H1 (cell line): ENCODE data around the gene BTK. TPM values are rescaled to one million over a fixed set of nuclear protein-coding genes. Genes with fewer than 3 reads are reported as not detected.

Experiments used
- CTCF ChIA-PET: fragments of 300-600 bp; sonication (Branson Sonifier 250); formaldehyde crosslinking; loops from one replicate; lab custom pipeline; 2021; ENCODE audit not compliant: partially characterized antibody; lab: Charles Lee
- POLR2A ChIA-PET: fragments of 300-600 bp; sonication (Branson Sonifier 250); formaldehyde crosslinking; loops from one replicate; lab custom pipeline; 2021; ENCODE audit warnings: inconsistent platforms; ENCODE audit not compliant: partially characterized antibody; lab: Charles Lee
- DNase-seq, 2 experiments: peaks; one replicate each; pipeline versions ENCODE4 v3.0.0 to v3.0.0-alpha.2; 2010 to 2022; ENCODE audit warnings: low spot score in 2 of 2, low read depth in 1 of 2, mixed read lengths in 1 of 2
- FAIRE-seq: peaks from 2 replicates; lab custom pipeline; 2011; peaks lifted over from hg19 to GRCh38; lab: Jason Lieb, UNC
- H2AFZ ChIP-seq: 2 replicates; pipeline ENCODE4 v1.8.1; 2012; ENCODE audit warnings: low read length, inconsistent platforms
- H2AK5ac ChIP-seq: 2 replicates; pipeline ENCODE4 v1.6.1; 2013; ENCODE audit warnings: low read depth, low read length
- H2BK120ac ChIP-seq: replicated peaks from 2 replicates; pipeline ENCODE3; 2013; ENCODE audit warnings: low read depth, low read length, inconsistent platforms
- H2BK12ac ChIP-seq: 2 replicates; pipeline ENCODE4 v1.6.1; 2013; ENCODE audit warnings: low read depth, low read length
- H2BK15ac ChIP-seq: 2 replicates; pipeline ENCODE4 v1.6.1; 2013; ENCODE audit warnings: low read length
- H2BK20ac ChIP-seq: 2 replicates; pipeline ENCODE4 v1.6.1; 2013; ENCODE audit warnings: low read length
- H2BK5ac ChIP-seq: 2 replicates; pipeline ENCODE4 v1.6.1; 2013; ENCODE audit warnings: low read depth, low read length
- H3K14ac ChIP-seq: 2 replicates; pipeline ENCODE4 v1.6.1; 2013; ENCODE audit warnings: inconsistent platforms; ENCODE audit not compliant: insufficient read length
- H3K18ac ChIP-seq: 2 replicates; pipeline ENCODE4 v1.6.1; 2013; ENCODE audit warnings: low read length; ENCODE audit errors: extremely low read depth
- H3K23ac ChIP-seq: 2 replicates; pipeline ENCODE4 v1.6.1; 2013; ENCODE audit warnings: inconsistent platforms; ENCODE audit not compliant: insufficient read length
- H3K23me2 ChIP-seq: 2 replicates; pipeline ENCODE4 v1.6.1; 2013; ENCODE audit warnings: low read depth, low read length
- H3K27ac ChIP-seq: 2 replicates; pipeline ENCODE4 v1.6.1; 2011; ENCODE audit warnings: low read depth, low read length, inconsistent platforms
- H3K27me3 ChIP-seq, 4 experiments: replicated peaks in 1 of 4; 1 replicate in 1 of 4; 2 replicates in 3 of 4; pipeline versions ENCODE4 v1.6.1 to v1.8.1; 2011 to 2013; ENCODE audit warnings: low read length in 3 of 4, mild to moderate bottlenecking in 3 of 4, inconsistent platforms in 2 of 4, mixed read lengths in 2 of 4, moderate library complexity in 1 of 4; ENCODE audit not compliant: control insufficient read depth in 3 of 4, insufficient read depth in 3 of 4; ENCODE audit errors: extremely low read depth in 1 of 4
- H3K36me3 ChIP-seq, 4 experiments: 2 replicates each; pipeline versions ENCODE4 v1.6.1 to v1.8.1; 2011 to 2013; ENCODE audit warnings: mild to moderate bottlenecking in 4 of 4, low read length in 3 of 4, moderate library complexity in 2 of 4, control low read depth in 1 of 4, inconsistent platforms in 1 of 4; ENCODE audit not compliant: insufficient read depth in 4 of 4, control insufficient read depth in 2 of 4
- H3K4ac ChIP-seq: replicated peaks from 2 replicates; pipeline ENCODE3; 2013; ENCODE audit warnings: low read length, low read depth, mixed read lengths, inconsistent platforms; ENCODE audit not compliant: insufficient read length
- H3K4me1 ChIP-seq, 4 experiments: replicated peaks in 1 of 4; 1 replicate in 1 of 4; 2 replicates in 3 of 4; pipeline versions ENCODE4 v1.6.1 to v1.8.1; 2011 to 2013; ENCODE audit warnings: low read length in 3 of 4, inconsistent platforms in 2 of 4, mixed read lengths in 1 of 4; ENCODE audit not compliant: insufficient read depth in 4 of 4, control insufficient read depth in 3 of 4
- H3K4me2 ChIP-seq, 2 experiments: 2 replicates each; pipeline versions ENCODE4 v1.6.1 to v1.8.1; 2011 to 2013; ENCODE audit warnings: low read depth in 2 of 2, low read length in 2 of 2, control low read depth in 1 of 2, inconsistent platforms in 1 of 2, mild to moderate bottlenecking in 1 of 2; ENCODE audit not compliant: insufficient read depth in 1 of 2
- H3K4me3 ChIP-seq, 4 experiments: fragments of 200-600, 300-600 bp in 1 of 4; sonication (generic), shearing (Covaris generic), sonication (Bioruptor Twin) in 1 of 4; 2 replicates each; pipeline versions ENCODE4 v1.5.1 to v1.8.1; 2011 to 2016; ENCODE audit warnings: low read length in 4 of 4, low read depth in 3 of 4, control low read depth in 2 of 4, inconsistent platforms in 2 of 4, mild to moderate bottlenecking in 2 of 4, mixed read lengths in 1 of 4, moderate library complexity in 1 of 4; ENCODE audit not compliant: insufficient read depth in 2 of 4; ENCODE audit errors: extremely low read depth in 1 of 4
- H3K56ac ChIP-seq: replicated peaks from 2 replicates; pipeline ENCODE3; 2013; ENCODE audit warnings: low read depth, mild to moderate bottlenecking, mixed read lengths, low read length, inconsistent platforms; ENCODE audit not compliant: insufficient read length
- H3K79me1 ChIP-seq: 2 replicates; pipeline ENCODE4 v1.6.1; 2013; ENCODE audit warnings: low read depth, low read length, control low read depth
- H3K79me2 ChIP-seq, 2 experiments: 2 replicates each; pipeline versions ENCODE4 v1.6.1 to v1.8.1; 2012 to 2013; ENCODE audit warnings: low read length in 2 of 2, mild to moderate bottlenecking in 2 of 2, inconsistent platforms in 1 of 2; ENCODE audit not compliant: insufficient read depth in 2 of 2, control insufficient read depth in 1 of 2
- H3K9ac ChIP-seq, 4 experiments: replicated peaks in 1 of 4; 1 replicate in 1 of 4; 2 replicates in 3 of 4; pipeline versions ENCODE4 v1.6.1 to v1.8.1; 2011 to 2013; ENCODE audit warnings: low read depth in 3 of 4, low read length in 3 of 4, control low read depth in 2 of 4, mild to moderate bottlenecking in 2 of 4, moderate library complexity in 2 of 4, inconsistent platforms in 1 of 4; ENCODE audit errors: extremely low read depth in 1 of 4
- H3K9me3 ChIP-seq, 2 experiments: 2 replicates each; pipeline versions ENCODE4 v1.6.1 to v1.8.1; 2012 to 2013; ENCODE audit warnings: mild to moderate bottlenecking in 2 of 2, moderate library complexity in 2 of 2, control low read depth in 1 of 2, inconsistent platforms in 1 of 2, low read depth in 1 of 2, low read length in 1 of 2, mixed read lengths in 1 of 2; ENCODE audit not compliant: insufficient read depth in 2 of 2
- H4K20me1 ChIP-seq, 2 experiments: replicated peaks in 1 of 2; 2 replicates each; pipeline versions ENCODE3 to v1.8.1; 2011 to 2013; ENCODE audit warnings: inconsistent platforms in 2 of 2, low read length in 2 of 2, mild to moderate bottlenecking in 1 of 2; ENCODE audit not compliant: insufficient read depth in 2 of 2, control insufficient read depth in 1 of 2
- H4K5ac ChIP-seq: 2 replicates; pipeline ENCODE4 v1.6.1; 2013; ENCODE audit warnings: low read length, low read depth, mixed read lengths, inconsistent platforms; ENCODE audit not compliant: insufficient read length
- H4K8ac ChIP-seq: 2 replicates; pipeline ENCODE4 v1.8.0; 2013; ENCODE audit warnings: mild to moderate bottlenecking, moderate library complexity, low read length, inconsistent platforms; ENCODE audit not compliant: insufficient read depth; ENCODE audit errors: extremely low read depth
- H4K91ac ChIP-seq: replicated peaks from 2 replicates; pipeline ENCODE3; 2013; ENCODE audit warnings: low read length, mixed read lengths, inconsistent platforms; ENCODE audit not compliant: insufficient read length
- BACH1 ChIP-seq: IDR thresholded peaks from 2 replicates; pipeline ENCODE4 v1.6.1; 2012; ENCODE audit warnings: low read length, improper control_type of control experiment
- BRCA1 ChIP-seq: IDR thresholded peaks from 2 replicates; pipeline ENCODE4 v1.6.1; 2012; ENCODE audit warnings: low read depth, low read length, improper control_type of control experiment
- CBX8 ChIP-seq: fragments of 300-800, 300-1000 bp; sonication (generic); IDR thresholded peaks from 2 replicates; pipeline ENCODE4 v1.7.1; 2016; ENCODE audit warnings: low read depth, low read length, borderline replicate concordance
- EZH2 ChIP-seq: fragments of 200-600 bp; sonication (generic); IDR thresholded peaks from 2 replicates; pipeline ENCODE4 v1.7.1; 2012; ENCODE audit warnings: low read depth, mild to moderate bottlenecking, moderate library complexity, low read length, inconsistent platforms; ENCODE audit not compliant: severe bottlenecking
- HDAC2 ChIP-seq, 2 experiments: fragments of 300-600 bp in 1 of 2; sonication (generic) in 1 of 2; IDR thresholded peaks; 2 replicates each; pipeline ENCODE4 v1.6.1; 2011 to 2012; ENCODE audit warnings: low read depth in 2 of 2, low read length in 2 of 2, mild to moderate bottlenecking in 2 of 2, moderate library complexity in 2 of 2, borderline replicate concordance in 1 of 2, inconsistent platforms in 1 of 2
- JUN ChIP-seq: IDR thresholded peaks from 2 replicates; pipeline ENCODE4 v1.6.1; 2011; ENCODE audit warnings: low read depth, mild to moderate bottlenecking, improper control_type of control experiment, low read length
- JUND ChIP-seq: IDR thresholded peaks from 2 replicates; pipeline ENCODE4 v1.6.1; 2011; ENCODE audit warnings: mild to moderate bottlenecking, improper control_type of control experiment, low read length
- NRF1 ChIP-seq: IDR thresholded peaks from 2 replicates; pipeline ENCODE4 v1.6.1; 2011; ENCODE audit warnings: mild to moderate bottlenecking, low read depth, low read length, improper control_type of control experiment
- PHF8 ChIP-seq: fragments of 200-600 bp; sonication (generic); conservative IDR thresholded peaks from 2 replicates; pipeline ENCODE4 v1.7.1; 2012; ENCODE audit warnings: low read depth, mild to moderate bottlenecking, inconsistent platforms, low read length, moderate library complexity
- POLR2A ChIP-seq, 2 experiments: IDR thresholded peaks; 1 replicate in 1 of 2; 2 replicates in 1 of 2; pipeline ENCODE4 v1.6.1; 2011; ENCODE audit warnings: low read depth in 2 of 2, low read length in 2 of 2, mild to moderate bottlenecking in 2 of 2; ENCODE audit errors: control extremely low read depth in 1 of 2
- SIRT6 ChIP-seq: IDR thresholded peaks from one replicate; pipeline ENCODE4 v1.7.1; 2012; ENCODE audit warnings: low read length, inconsistent platforms
- SIX5 ChIP-seq: IDR thresholded peaks from 2 replicates; pipeline ENCODE4 v1.6.1; 2011; ENCODE audit warnings: mild to moderate bottlenecking, low read depth, low read length
- YY1 ChIP-seq: IDR thresholded peaks from 2 replicates; pipeline ENCODE4 v1.6.1; 2011; ENCODE audit warnings: low read depth, mild to moderate bottlenecking, low read length
- WGBS, 2 experiments: shearing (Covaris generic) in 1 of 2; methylation state at CpG; one replicate each; pipeline versions ENCODE4 v1.1.6 to v1.1.7; 2013 to 2015; ENCODE audit warnings: low lambda C conversion rate in 2 of 2, mixed read lengths in 2 of 2, inconsistent platforms in 1 of 2, low coverage in 1 of 2, missing lambda C conversion rate in 1 of 2; ENCODE audit not compliant: insufficient replicate concordance in 2 of 2, insufficient coverage in 1 of 2, insufficient read length in 1 of 2; ENCODE audit errors: extremely low coverage in 1 of 2, missing lambda C conversion rate in 1 of 2; 5-methylcytosine and 5-hydroxymethylcytosine counted together
- polyA plus RNA-seq, 7 experiments: library from polyadenylated mRNA; depleted of rRNA in 3 of 7; stranded (reverse) in 5 of 7; unstranded in 2 of 7; fragments of >200 nt in 5 of 7; fragments of 200-250 nt in 2 of 7; gene quantifications; 1 replicate in 5 of 7; 2 replicates in 1 of 7; 4 replicates in 1 of 7; pipeline versions ENCODE4 v1.2.1 to v1.2.3, GENCODE V29; 2011 to 2013; ENCODE audit warnings: missing spikeins in 2 of 7, mixed read lengths in 2 of 7
- total RNA-seq: library from RNA; stranded (reverse); fragmentation: NEBNext Ultra II Directional; extraction: Animal tissue kit (Norgen Biotek cat#: 25700); gene quantifications from 2 replicates; pipeline ENCODE4 v1.2.1, GENCODE V29; 2021
- TF ChIP-seq, protein P1 (sequence below): IDR thresholded peaks from 2 replicates; pipeline ENCODE4 v1.6.1; 2011; ENCODE audit warnings: low read depth, mild to moderate bottlenecking, low read length; ENCODE audit not compliant: insufficient read depth
- TF ChIP-seq, protein P2 (sequence below): IDR thresholded peaks from 2 replicates; pipeline ENCODE4 v1.6.1; 2012; ENCODE audit warnings: inconsistent platforms

Gene BTK
- total and polyA plus RNA-seq, 2 of the 8 experiments (the other 6 are each of a cell fraction or from before 2014, with no cell fraction given): 0.06 to 0.20 TPM

DNA sequence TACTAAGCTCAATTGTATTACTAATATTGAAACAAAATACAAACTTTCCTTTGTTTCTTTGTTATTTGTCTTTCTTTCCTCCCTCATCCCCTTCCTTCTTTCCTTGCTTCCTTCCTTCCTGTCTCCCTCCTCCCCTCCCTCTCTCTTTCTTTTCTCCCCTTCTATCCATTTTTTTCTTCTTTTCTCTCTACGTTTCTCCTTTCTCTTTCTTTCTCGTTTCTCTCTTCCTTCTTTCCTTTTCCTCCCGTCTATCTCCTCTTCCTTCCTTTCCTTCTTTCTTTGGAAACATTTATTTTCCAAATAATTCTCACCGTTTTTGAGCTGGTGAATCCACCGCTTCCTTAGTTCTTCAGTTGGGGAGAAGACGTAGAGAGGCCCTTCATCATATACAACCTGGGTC, 16.3 kb downstream of the BTK start:
- Histone ChIP-seq H2BK12ac (no peak overlapping the region), H3K4ac (no peak overlapping the region), H2BK120ac (no peak overlapping the region), H3K27me3 (no peaks in the 10 kb centered on the region), H3K79me1 (no peaks in the 10 kb centered on the region), H2BK5ac (no peak overlapping the region), H3K27ac (no peak overlapping the region), H3K4me2 (no peak overlapping the region), H4K20me1 (no peaks in the 10 kb centered on the region), H3K9ac (no peak overlapping the region), H3K9me3 (no peaks in the 10 kb centered on the region), H3K18ac (no peak overlapping the region), H3K23me2 (no peaks in the 10 kb centered on the region), H3K56ac (no peak overlapping the region), H2BK20ac (no peak overlapping the region), H3K79me2 (no peaks in the 10 kb centered on the region), H3K4me3 (no peak overlapping the region), H2AFZ (no peak overlapping the region), H3K36me3 (no peaks in the 10 kb centered on the region), H4K8ac (no peak overlapping the region), H2AK5ac (no peak overlapping the region), H3K14ac (no peak overlapping the region), H3K23ac (no peak overlapping the region), H4K5ac (no peak overlapping the region), H4K91ac (no peak overlapping the region), H3K4me1 (no peaks in the 10 kb centered on the region), H2BK15ac (no peak overlapping the region)
- CTCF ChIA-PET: no interaction called here
- DNase-seq (no peak), FAIRE-seq (no peak)
- 75 to 100% methylated on average over 2 to 6 of the region's 6 CpGs for WGBS, 2 experiments
- POLR2A ChIA-PET: interaction anchor here (0.6 to 3.5 kb wide), 2 partner anchors 21 to 75 kb away, joined by 4 to 18 read pairs; partner anchors contain the start of gene RPL36A
- TF ChIP-seq, protein P1, sequence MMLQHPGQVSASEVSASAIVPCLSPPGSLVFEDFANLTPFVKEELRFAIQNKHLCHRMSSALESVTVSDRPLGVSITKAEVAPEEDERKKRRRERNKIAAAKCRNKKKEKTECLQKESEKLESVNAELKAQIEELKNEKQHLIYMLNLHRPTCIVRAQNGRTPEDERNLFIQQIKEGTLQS: no peak
- TF ChIP-seq, protein P2, sequence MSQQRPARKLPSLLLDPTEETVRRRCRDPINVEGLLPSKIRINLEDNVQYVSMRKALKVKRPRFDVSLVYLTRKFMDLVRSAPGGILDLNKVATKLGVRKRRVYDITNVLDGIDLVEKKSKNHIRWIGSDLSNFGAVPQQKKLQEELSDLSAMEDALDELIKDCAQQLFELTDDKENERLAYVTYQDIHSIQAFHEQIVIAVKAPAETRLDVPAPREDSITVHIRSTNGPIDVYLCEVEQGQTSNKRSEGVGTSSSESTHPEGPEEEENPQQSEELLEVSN: no peak
- no peak for TF ChIP-seq JUN
- no peak for TF ChIP-seq PHF8
- TF ChIP-seq SIRT6: no peak
- no peak for TF ChIP-seq HDAC2 (IDR thresholded peaks at IDR 0.05; ENCODE audit: borderline replicate concordance in 1 of 2, low read depth in 2 of 2, low read length in 2 of 2)
- no peak for TF ChIP-seq POLR2A (IDR thresholded peaks at IDR 0.05; ENCODE audit: control extremely low read depth in 1 of 2, low read depth in 2 of 2, low read length in 2 of 2)
- no peak for TF ChIP-seq CBX8
- no peak for TF ChIP-seq EZH2
- TF ChIP-seq BACH1: no peak
- TF ChIP-seq NRF1: no peak
- no peak for TF ChIP-seq SIX5
- TF ChIP-seq YY1: no peak
- no peak for TF ChIP-seq BRCA1
- TF ChIP-seq JUND: no peak
